ENCODE data around the gene PIMREG.
A peak's percentile ranks its signal among the peaks of the same experiment; 100 is the strongest.

PIMREG gene

GRCh38 chr17:6443692-6444570, at the start of gene PIMREG:
PIMREG (plus strand) TSS chr17:6444455; CDS start chr17:6445111, 656 bp downstream.
- Histone ChIP-seq H3K27ac (peak within 1 kb of the TSS; percentile 33; the same call in 1 of the 2 replicates), H3K27me3 (ENCODE audit: insufficient read depth, low read depth) (no peaks in the 10 kb centered on the region), H4K20me1 (ENCODE audit: insufficient read depth) (no peaks in the 10 kb centered on the region), H3K4me2 (peak within 1 kb of the TSS; percentile 17; the same call in 1 of the 2 replicates), H3K36me3 (ENCODE audit: insufficient read depth) (no peaks in the 10 kb centered on the region), H3K79me2 (ENCODE audit: insufficient read depth, low read depth) (no peaks in the 10 kb centered on the region), H3K9ac (peak within 1 kb of the TSS; percentile 32; the same call in 1 of the 2 replicates), H2AFZ (ENCODE audit: low read depth) (peak within 1 kb of the TSS; percentile 49), H3K4me3 (IDR thresholded peaks at IDR 0.05; ENCODE audit: insufficient read depth, low read depth, low read length) (no peak within 1 kb of the TSS), H3K4me1 (ENCODE audit: low read depth, poor library complexity, severe bottlenecking) (no peaks in the 10 kb centered on the region)
- no peak for TF ChIP-seq CTCF (conservative IDR thresholded peaks at IDR 0.05; ENCODE audit: low read depth, low read length)

GRCh38 chr17:6398955-6399354, 45.3 kb upstream of the PIMREG start:
- Histone ChIP-seq H3K9ac (no peak overlapping the region), H3K4me2 (no peak overlapping the region), H4K20me1 (ENCODE audit: insufficient read depth) (no peaks in the 10 kb centered on the region), H3K27me3 (ENCODE audit: insufficient read depth, low read depth) (no peaks in the 10 kb centered on the region), H3K79me2 (ENCODE audit: insufficient read depth, low read depth) (no peaks in the 10 kb centered on the region), H3K27ac (no peak overlapping the region), H3K4me1 (ENCODE audit: low read depth, poor library complexity, severe bottlenecking) (no peaks in the 10 kb centered on the region), H2AFZ (ENCODE audit: low read depth) (no peak overlapping the region), H3K36me3 (ENCODE audit: insufficient read depth) (no peaks in the 10 kb centered on the region), H3K4me3 (IDR thresholded peaks at IDR 0.05; ENCODE audit: insufficient read depth, low read depth, low read length) (no peak overlapping the region)
- TF ChIP-seq CTCF (conservative IDR thresholded peaks at IDR 0.05; ENCODE audit: low read depth, low read length), result no peak

GRCh38 chr17:6402258-6402657, 42.0 kb upstream of the PIMREG start:
- Histone ChIP-seq H3K9ac (no peak overlapping the region), H3K79me2 (ENCODE audit: insufficient read depth, low read depth) (no peaks in the 10 kb centered on the region), H3K36me3 (ENCODE audit: insufficient read depth) (no peaks in the 10 kb centered on the region), H4K20me1 (ENCODE audit: insufficient read depth) (no peaks in the 10 kb centered on the region), H2AFZ (ENCODE audit: low read depth) (no peak overlapping the region), H3K4me1 (ENCODE audit: low read depth, poor library complexity, severe bottlenecking) (no peaks in the 10 kb centered on the region), H3K27me3 (ENCODE audit: insufficient read depth, low read depth) (no peaks in the 10 kb centered on the region), H3K27ac (no peak overlapping the region), H3K4me2 (no peak overlapping the region), H3K4me3 (IDR thresholded peaks at IDR 0.05; ENCODE audit: insufficient read depth, low read depth, low read length) (no peak overlapping the region)
- no peak for TF ChIP-seq CTCF (conservative IDR thresholded peaks at IDR 0.05; ENCODE audit: low read depth, low read length)

- Histone ChIP-seq H3K4me1 (ENCODE audit: low read depth, poor library complexity, severe bottlenecking) (no peaks in the 10 kb centered on the region), H3K79me2 (ENCODE audit: insufficient read depth, low read depth) (no peaks in the 10 kb centered on the region), H3K36me3 (ENCODE audit: insufficient read depth) (no peaks in the 10 kb centered on the region), H2AFZ (ENCODE audit: low read depth) (no peak overlapping the region), H4K20me1 (ENCODE audit: insufficient read depth) (no peaks in the 10 kb centered on the region), H3K4me3 (IDR thresholded peaks at IDR 0.05; ENCODE audit: insufficient read depth, low read depth, low read length) (no peak overlapping the region), H3K27me3 (ENCODE audit: insufficient read depth, low read depth) (no peaks in the 10 kb centered on the region), H3K4me2 (no peak overlapping the region), H3K27ac (no peak overlapping the region), H3K9ac (no peak overlapping the region)
- no peak for TF ChIP-seq CTCF (conservative IDR thresholded peaks at IDR 0.05; ENCODE audit: low read depth, low read length)
Observed at GRCh38 chr17:6408276-6408675, 36.0 kb upstream of the PIMREG start.
